CD8-positive, alpha-beta memory T cell (primary cell): ENCODE measurements around the gene DEPP1. TPM values are rescaled to one million over a fixed set of nuclear protein-coding genes. Genes with fewer than 3 reads are reported as not detected.
A peak's percentile ranks its signal among the peaks of the same experiment; 100 is the strongest.

Experiments
- CTCF ChIA-PET: fragments of 350-600 bp; sonication (Branson Sonifier 250); formaldehyde crosslinking; loops from one replicate; lab custom pipeline; 2021; ENCODE audit warnings: antibody characterized with exemption; lab: Charles Lee
- POLR2A ChIA-PET: fragments of 350-600 bp; sonication (Branson Sonifier 250); formaldehyde crosslinking; loops from one replicate; lab custom pipeline; 2021; ENCODE audit warnings: antibody characterized with exemption; lab: Charles Lee
- DNase-seq, 5 donors: peaks; one replicate each; pipeline versions ENCODE4 v3.0.0 to v3.0.0-alpha.2; 2020 to 2022; ENCODE audit warnings: mixed read lengths in 1 of 5
- H3K27ac ChIP-seq: one replicate; pipeline ENCODE4 v1.7.0; 2013; ENCODE audit warnings: low read depth, mild to moderate bottlenecking, low read length, moderate library complexity
- H3K27me3 ChIP-seq: 2 replicates; pipeline ENCODE4 v1.7.0; 2013; ENCODE audit warnings: low read length, mild to moderate bottlenecking; ENCODE audit not compliant: insufficient read depth, poor library complexity, severe bottlenecking
- H3K36me3 ChIP-seq: 2 replicates; pipeline ENCODE4 v1.7.0; 2013; ENCODE audit warnings: mild to moderate bottlenecking, low read length, moderate library complexity; ENCODE audit not compliant: insufficient read depth
- H3K4me1 ChIP-seq: 2 replicates; pipeline ENCODE4 v1.7.0; 2013; ENCODE audit warnings: mild to moderate bottlenecking, low read length, moderate library complexity; ENCODE audit not compliant: insufficient read depth
- H3K4me3 ChIP-seq: 2 replicates; pipeline ENCODE4 v1.7.0; 2013; ENCODE audit warnings: mild to moderate bottlenecking, low read length
- H3K9me3 ChIP-seq: 2 replicates; pipeline ENCODE4 v1.7.0; 2013; ENCODE audit warnings: mild to moderate bottlenecking, low read length
- H3K27ac Mint-ChIP-seq, 8 donors: one replicate each; pipeline ENCODE4 v1.8.0; 2020 to 2021; ENCODE audit warnings: mixed read lengths in 8 of 8, mild to moderate bottlenecking in 6 of 8, inconsistent platforms in 3 of 8, moderate library complexity in 3 of 8
- H3K27me3 Mint-ChIP-seq, 2 donors: one replicate each; pipeline ENCODE4 v1.8.0; 2020 to 2021; ENCODE audit warnings: mixed read lengths in 2 of 2, mild to moderate bottlenecking in 1 of 2, moderate library complexity in 1 of 2
- H3K36me3 Mint-ChIP-seq, 3 donors: one replicate each; pipeline ENCODE4 v1.8.0; 2020 to 2021; ENCODE audit warnings: mixed read lengths in 3 of 3, inconsistent platforms in 1 of 3, mild to moderate bottlenecking in 1 of 3
- H3K4me1 Mint-ChIP-seq, 3 donors: one replicate each; pipeline ENCODE4 v1.8.0; 2020 to 2021; ENCODE audit warnings: mixed read lengths in 3 of 3, inconsistent platforms in 1 of 3, mild to moderate bottlenecking in 1 of 3
- H3K4me3 Mint-ChIP-seq, 7 donors: one replicate each; pipeline ENCODE4 v1.8.0; 2020 to 2021; ENCODE audit warnings: mixed read lengths in 7 of 7, mild to moderate bottlenecking in 6 of 7, moderate library complexity in 4 of 7, inconsistent platforms in 2 of 7
- H3K9me3 Mint-ChIP-seq, 5 donors: one replicate each; pipeline ENCODE4 v1.8.0; 2020 to 2022; ENCODE audit warnings: mixed read lengths in 5 of 5, mild to moderate bottlenecking in 3 of 5, moderate library complexity in 2 of 5, inconsistent platforms in 1 of 5
- polyA plus RNA-seq: library from polyadenylated mRNA; unstranded; fragments of 300-500 nt; fragmentation: Illumina TruSeq; gene quantifications from one replicate; pipeline ENCODE4 v1.2.3, GENCODE V29; 2021
- total RNA-seq, 2 experiments: library from RNA; stranded (reverse); gene quantifications; one replicate each; pipeline ENCODE4 v1.2.3, GENCODE V29; 2021

The DEPP1 gene
- total and polyA plus RNA-seq, 3 experiments from 2014 or later, result 0.11 TPM; not detected in 2

- POLR2A ChIA-PET, result no interaction called here
- Mint-ChIP-seq H3K9me3 (no peaks in the 10 kb centered on the region), H3K27ac (peak overlapping the region in 3 of 8 donors; percentile 7 to 33 (median 7)), H3K4me3 (no peak overlapping the region), H3K36me3 (no peaks in the 10 kb centered on the region), H3K27me3 (peaks cover 0 to 3% of the 10 kb centered on the region in 2 donors), H3K4me1 (peaks cover 33 to 39% (median 37%) of the 10 kb centered on the region in 3 donors)
- no peaks in the 10 kb centered on the region for H3K27me3 ChIP-seq
- no peak overlapping the region for H3K4me3 ChIP-seq
- H3K27ac ChIP-seq, result no peak overlapping the region
- CTCF ChIA-PET, result interaction anchor here (0.7 to 2.0 kb wide), 3 partner anchors 9 to 33 kb away, joined by 4 to 6 read pairs (median 4); no protein-coding TSS in a partner anchor
- H3K4me1 ChIP-seq, result peaks cover 34% of the 10 kb centered on the region
- no peaks in the 10 kb centered on the region for H3K36me3 ChIP-seq
- no peaks in the 10 kb centered on the region for H3K9me3 ChIP-seq
- DNase-seq, result no peak
Observed at GRCh38 chr10:44966129-44966815, 12.3 kb downstream of the DEPP1 start.

GRCh38 chr10:44965651-44966097 lies 12.9 kb downstream of the DEPP1 start:
- H3K4me1 Mint-ChIP-seq, result peaks cover 37 to 43% (median 41%) of the 10 kb centered on the region in 3 donors
- no peaks in the 10 kb centered on the region for H3K9me3 ChIP-seq
- H3K9me3 Mint-ChIP-seq, result no peaks in the 10 kb centered on the region
- H3K4me1 ChIP-seq, result peaks cover 35% of the 10 kb centered on the region
- H3K36me3 ChIP-seq, result no peaks in the 10 kb centered on the region
- H3K27ac ChIP-seq, result no peak overlapping the region
- POLR2A ChIA-PET, result no interaction called here
- H3K36me3 Mint-ChIP-seq, result no peaks in the 10 kb centered on the region
- no peaks in the 10 kb centered on the region for H3K27me3 ChIP-seq
- CTCF ChIA-PET, result interaction anchor here (0.7 to 2.0 kb wide), 3 partner anchors 10 to 33 kb away, joined by 4 to 6 read pairs (median 4); no protein-coding TSS in a partner anchor
- no peak overlapping the region for H3K4me3 Mint-ChIP-seq
- no peak overlapping the region for H3K4me3 ChIP-seq
- no peak for DNase-seq
- H3K27me3 Mint-ChIP-seq, result peaks cover 0 to 3% of the 10 kb centered on the region in 2 donors
- peak overlapping the region in 1 of 8 donors; percentile 27 for H3K27ac Mint-ChIP-seq

GRCh38 chr10:44965104-44965503 lies 13.5 kb downstream of the DEPP1 start:
- H3K27ac Mint-ChIP-seq, result no peak overlapping the region
- Histone ChIP-seq H3K27ac (no peak overlapping the region), H3K27me3 (no peaks in the 10 kb centered on the region), H3K4me1 (peaks cover 40% of the 10 kb centered on the region), H3K36me3 (no peaks in the 10 kb centered on the region), H3K9me3 (no peaks in the 10 kb centered on the region), H3K4me3 (no peak overlapping the region)
- no peaks in the 10 kb centered on the region for H3K9me3 Mint-ChIP-seq
- CTCF ChIA-PET, result interaction anchor here (1.5 to 6.8 kb wide), 4 partner anchors 11 to 32 kb away, joined by 4 to 30 read pairs (median 5); no protein-coding TSS in a partner anchor
- no peaks in the 10 kb centered on the region for H3K36me3 Mint-ChIP-seq
- H3K4me3 Mint-ChIP-seq, result peak overlapping the region in 1 of 7 donors; percentile 21
- peaks cover 41 to 48% (median 47%) of the 10 kb centered on the region in 3 donors for H3K4me1 Mint-ChIP-seq
- no peak for DNase-seq
- peaks cover 0 to 3% of the 10 kb centered on the region in 2 donors for H3K27me3 Mint-ChIP-seq
- POLR2A ChIA-PET, result no interaction called here

- no peaks in the 10 kb centered on the region for H3K27me3 ChIP-seq
- Mint-ChIP-seq H3K9me3 (no peaks in the 10 kb centered on the region), H3K27ac (peak overlapping the region in 1 of 8 donors; percentile 38), H3K27me3 (peaks cover 0 to 3% of the 10 kb centered on the region in 2 donors), H3K36me3 (peaks cover 0 to 2% (median 0%) of the 10 kb centered on the region in 3 donors), H3K4me1 (peaks cover 35 to 46% (median 41%) of the 10 kb centered on the region in 3 donors), H3K4me3 (peak overlapping the region in 1 of 7 donors; percentile 21)
- no peaks in the 10 kb centered on the region for H3K9me3 ChIP-seq
- ChIA-PET CTCF (interaction anchor here (1.5 to 6.8 kb wide), 2 partner anchors 10 to 31 kb away, joined by 4 to 30 read pairs; no protein-coding TSS in a partner anchor), POLR2A (no interaction called here)
- H3K4me3 ChIP-seq, result no peak overlapping the region
- peaks cover 37% of the 10 kb centered on the region for H3K4me1 ChIP-seq
- DNase-seq, result no peak
- no peaks in the 10 kb centered on the region for H3K36me3 ChIP-seq
- H3K27ac ChIP-seq, result no peak overlapping the region
Observed at GRCh38 chr10:44963772-44964633, 14.6 kb downstream of the DEPP1 start.

GRCh38 chr10:44962870-44963738 lies 15.5 kb downstream of the DEPP1 start:
- Mint-ChIP-seq H3K4me1 (peaks cover 35 to 46% (median 41%) of the 10 kb centered on the region in 3 donors), H3K36me3 (peaks cover 0 to 3% (median 0%) of the 10 kb centered on the region in 3 donors), H3K27me3 (peaks cover 0 to 3% of the 10 kb centered on the region in 2 donors), H3K9me3 (no peaks in the 10 kb centered on the region), H3K27ac (no peak overlapping the region), H3K4me3 (peak overlapping the region in 1 of 7 donors; percentile 48)
- Histone ChIP-seq H3K9me3 (no peaks in the 10 kb centered on the region), H3K4me3 (no peak overlapping the region), H3K36me3 (no peaks in the 10 kb centered on the region), H3K27me3 (no peaks in the 10 kb centered on the region), H3K4me1 (peaks cover 37% of the 10 kb centered on the region), H3K27ac (no peak overlapping the region)
- ChIA-PET POLR2A (no interaction called here), CTCF (interaction anchor here (0.8 to 6.8 kb wide), 2 partner anchors 13 to 30 kb away, joined by 3 to 30 read pairs; no protein-coding TSS in a partner anchor)
- no peak for DNase-seq

GRCh38 chr10:44961931-44962750 lies 16.5 kb downstream of the DEPP1 start:
- peaks cover 30% of the 10 kb centered on the region for H3K4me1 ChIP-seq
- POLR2A ChIA-PET, result no interaction called here
- peaks cover 30 to 43% (median 38%) of the 10 kb centered on the region in 3 donors for H3K4me1 Mint-ChIP-seq

More at GRCh38 chr10:44961931-44962750, 16.5 kb downstream of the DEPP1 start:
- Histone ChIP-seq H3K27me3 (no peaks in the 10 kb centered on the region), H3K9me3 (no peaks in the 10 kb centered on the region), H3K27ac (no peak overlapping the region), H3K4me3 (no peak overlapping the region), H3K36me3 (no peaks in the 10 kb centered on the region)
- H3K27ac Mint-ChIP-seq, result peak overlapping the region in 1 of 8 donors; percentile 55
- CTCF ChIA-PET, result interaction anchor here (0.8 to 6.8 kb wide), 2 partner anchors 14 to 29 kb away, joined by 3 to 30 read pairs; no protein-coding TSS in a partner anchor
- peak overlapping the region in 2 of 7 donors; percentile 37 to 52 for H3K4me3 Mint-ChIP-seq
- H3K36me3 Mint-ChIP-seq, result peaks cover 0 to 3% (median under 1%) of the 10 kb centered on the region in 3 donors
- no peaks in the 10 kb centered on the region for H3K9me3 Mint-ChIP-seq
- DNase-seq, result no peak
- peaks cover 0 to 3% of the 10 kb centered on the region in 2 donors for H3K27me3 Mint-ChIP-seq
